ENCODE data around the gene SH2D1B.
"Not testable (repeated sequence)": the region's sequence is repeated elsewhere in the genome, so short reads cannot be mapped to it uniquely, and the experiment has no call there.

SH2D1B gene

GRCh38 chr1:162361349-162361748 is 50.6 kb downstream of the SH2D1B start:
- DNase-seq: no peak
- no peak for ATAC-seq

- no peak for ATAC-seq
Observed at GRCh38 chr1:162360874-162361260, 51.1 kb downstream of the SH2D1B start.

DNA sequence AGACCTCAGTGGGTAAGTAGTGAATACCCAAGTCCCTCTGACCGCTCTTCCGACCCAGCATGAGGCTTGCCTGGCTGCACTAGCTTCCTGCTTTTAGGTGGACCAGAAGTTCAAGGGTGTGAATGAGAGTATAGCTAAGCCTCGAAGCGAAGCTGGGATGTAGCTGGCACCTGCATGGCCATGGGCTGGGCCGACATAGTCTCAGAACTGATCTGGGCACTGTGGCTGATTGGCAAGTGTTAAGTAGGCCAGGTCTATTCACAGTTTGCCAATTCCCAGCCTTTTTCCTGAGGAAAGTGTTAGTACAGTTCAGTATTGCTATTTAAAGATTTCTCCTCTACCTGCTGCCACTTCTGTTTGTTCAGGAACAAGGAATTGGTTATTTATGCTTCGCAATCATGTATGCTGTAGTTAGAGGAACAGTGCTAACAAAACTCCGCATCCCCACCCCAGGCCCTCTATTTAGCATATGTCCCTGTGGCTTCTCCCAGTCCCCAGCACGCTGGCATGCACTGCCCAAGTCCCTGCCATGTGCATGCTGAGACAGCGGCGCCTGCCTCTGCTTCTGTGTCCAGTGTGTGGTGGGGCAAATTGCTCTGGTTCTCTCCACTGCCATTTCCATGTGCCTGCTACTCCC is 51.6 kb downstream of the SH2D1B start:
- ATAC-seq: no peak

More at GRCh38 chr1:162360874-162361260, 51.1 kb downstream of the SH2D1B start:
- no peak for DNase-seq

DNA sequence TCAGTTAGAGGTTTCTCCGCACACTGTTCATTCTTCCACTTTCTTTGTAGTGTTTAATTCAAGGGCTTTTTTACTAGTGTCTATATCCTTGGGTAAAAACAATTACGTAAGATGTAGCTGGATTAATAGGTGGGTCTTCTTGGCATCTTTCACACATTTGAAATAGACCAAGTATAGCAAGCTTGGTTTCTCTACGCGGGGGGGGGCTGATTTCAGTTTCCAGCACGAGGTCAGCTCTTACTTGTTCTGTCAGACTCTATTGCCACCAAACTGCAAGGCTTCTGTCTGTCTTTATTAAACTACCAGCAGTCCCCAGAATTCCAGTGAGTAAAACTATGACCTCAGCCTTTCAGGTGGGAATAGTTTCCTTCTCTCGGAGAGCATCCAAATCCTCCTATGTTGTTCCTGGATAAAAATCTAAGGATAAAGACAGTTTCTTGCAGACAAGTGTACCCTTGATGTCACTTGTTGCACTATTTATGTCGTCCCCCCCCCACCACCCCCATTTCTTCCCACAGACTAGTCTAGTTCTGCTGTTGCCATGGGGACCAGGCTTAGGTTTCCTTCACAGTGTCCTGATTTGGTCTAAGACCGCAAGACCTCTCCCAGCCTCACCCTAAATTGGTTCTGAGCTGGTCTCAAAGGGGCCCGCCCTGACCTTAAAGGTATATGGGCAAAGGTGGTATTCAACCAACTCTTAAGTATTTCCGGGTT is 52.3 kb downstream of the SH2D1B start:
- ATAC-seq: no peak
- DNase-seq: no peak

More for the DNA sequence above, 51.6 kb downstream of the SH2D1B start:
- no peak for DNase-seq

DNA sequence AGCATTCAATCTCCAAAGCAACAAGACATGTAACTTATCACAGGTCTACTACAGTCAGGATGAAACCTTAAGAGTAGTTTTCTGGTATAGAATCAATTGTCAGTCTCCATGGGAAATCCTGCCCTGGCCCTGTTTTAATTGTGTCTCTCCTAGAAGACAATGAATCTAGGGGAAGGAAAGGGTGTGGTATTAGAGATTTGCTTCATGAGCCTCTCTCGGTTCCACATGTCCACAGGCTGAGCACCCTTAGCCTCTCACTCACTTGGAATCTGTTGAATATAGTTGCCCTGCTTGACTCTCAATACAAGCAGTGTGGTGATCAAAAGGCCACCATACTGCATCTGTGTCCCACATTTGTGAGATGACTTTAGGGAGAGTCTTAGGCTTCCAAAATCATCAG is 53.0 kb downstream of the SH2D1B start:
- ATAC-seq (no peak), DNase-seq (no peak)

- DNase-seq: no peak
- ATAC-seq: no peak
Observed at GRCh38 chr1:162357681-162358266, 54.2 kb downstream of the SH2D1B start.

GRCh38 chr1:162353702-162354101 is 58.2 kb downstream of the SH2D1B start:
- no peak for DNase-seq
- ATAC-seq: no peak

DNA sequence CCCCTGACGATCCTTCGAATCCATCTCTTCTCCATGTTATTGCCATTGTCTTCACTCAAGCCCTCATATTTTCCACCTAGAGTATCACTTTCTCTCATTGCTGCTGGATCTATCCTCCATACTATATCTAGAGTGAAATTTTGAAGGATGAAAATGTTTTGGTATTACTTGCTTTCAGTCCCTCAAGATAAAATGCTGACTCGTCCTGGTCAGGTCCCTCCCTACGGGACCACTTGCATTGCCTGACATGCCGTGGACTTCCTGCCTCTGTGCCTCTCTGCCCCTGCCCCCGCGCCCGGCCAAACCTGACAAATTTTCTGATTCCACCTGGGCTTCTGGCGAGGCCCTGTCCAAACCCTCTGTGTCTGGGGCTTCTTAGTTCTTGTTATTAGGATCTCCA is 58.9 kb downstream of the SH2D1B start:
- ATAC-seq (no peak), DNase-seq (no peak)

- DNase-seq, ATAC-seq: not testable (repeated sequence)
Observed at GRCh38 chr1:162351874-162352273, 60.1 kb downstream of the SH2D1B start.

- DNase-seq: no peak
- ATAC-seq: no peak
Observed at GRCh38 chr1:162351246-162351842, 60.6 kb downstream of the SH2D1B start.

- DNase-seq (no peak), ATAC-seq (no peak)
Observed at GRCh38 chr1:162349635-162350330, 62.2 kb downstream of the SH2D1B start.

GRCh38 chr1:162347281-162347680 is 64.7 kb downstream of the SH2D1B start:
- no peak for ATAC-seq
- no peak for DNase-seq
